K562 (cell line): ENCODE results near the gene ZNF865. TPM values are rescaled to one million over a fixed set of nuclear protein-coding genes. Genes with fewer than 3 reads are reported as not detected.

Source experiments
- HNRNPL ChIP-seq: fragments of 200-400 bp; formaldehyde crosslinking; IDR thresholded peaks from 2 replicates; pipeline ENCODE4 v1.6.1; 2017; ENCODE audit warnings: low read depth, mild to moderate bottlenecking, low read length
- MAFG ChIP-seq: fragments of 450-650 bp; conservative IDR thresholded peaks from 2 replicates; pipeline ENCODE4 v1.6.1; 2016; ENCODE audit warnings: missing genetic modification characterization, missing compliant biosample characterization
- MED1 ChIP-seq: sonication (generic); formaldehyde crosslinking; IDR thresholded peaks from 2 replicates; pipeline ENCODE4 v1.8.1; 2023; ENCODE audit warnings: missing genetic modification reagents, borderline replicate concordance
- NCOA6 ChIP-seq: fragments of 450-650 bp; IDR thresholded peaks from 2 replicates; pipeline ENCODE4 v1.6.1; 2017; ENCODE audit warnings: mild to moderate bottlenecking
- PML ChIP-seq: IDR thresholded peaks from 2 replicates; pipeline ENCODE4 v1.6.1; 2012; ENCODE audit warnings: low read length, inconsistent platforms
- POLR3A ChIP-seq: IDR thresholded peaks from 2 replicates; pipeline ENCODE4 v1.6.1; 2011; ENCODE audit warnings: borderline replicate concordance, mild to moderate bottlenecking, moderate library complexity; ENCODE audit not compliant: insufficient read length, insufficient read depth; ENCODE audit errors: extremely low read depth
- RBM39 ChIP-seq: fragments of 200-400 bp; formaldehyde crosslinking; optimal IDR thresholded peaks from 2 replicates; pipeline ENCODE3; 2018; ENCODE audit warnings: low read depth, low read length
- SRSF1 ChIP-seq: fragments of 200-400 bp; formaldehyde crosslinking; IDR thresholded peaks from 2 replicates; pipeline ENCODE4 v1.6.1; 2017; ENCODE audit warnings: mild to moderate bottlenecking, low read depth, low read length, moderate library complexity
- STAG1 ChIP-seq: sonication (generic); formaldehyde crosslinking; IDR thresholded peaks from 2 replicates; pipeline ENCODE4 v1.5.0; 2020; ENCODE audit warnings: missing genetic modification reagents, borderline replicate concordance
- ZBED1 ChIP-seq: IDR thresholded peaks from 2 replicates; pipeline ENCODE4 v1.6.1; 2014
- ZNF232 ChIP-seq: sonication (generic); formaldehyde crosslinking; IDR thresholded peaks from 2 replicates; pipeline ENCODE4 v1.8.0; 2022; ENCODE audit warnings: mild to moderate bottlenecking, missing genetic modification reagents
- ZNF444 ChIP-seq: fragments of 250-450 bp; sonication (Bioruptor Pico); IDR thresholded peaks from 2 replicates; pipeline ENCODE4 v1.4.0; 2020; ENCODE audit warnings: mild to moderate bottlenecking, moderate library complexity
- polyA plus RNA-seq, 8 experiments: library from polyadenylated mRNA; depleted of rRNA in 4 of 8; stranded (reverse) in 5 of 8; unstranded in 3 of 8; fragments of >200 nt; fragmentation: Nextera tagmentation in 2 of 8; fragmentation: Illumina TruSeq in 1 of 8; extraction: Ambion mirVana in 2 of 8; extraction: Trizol in 1 of 8; gene quantifications; 2 replicates each; pipeline versions ENCODE4 v1.2.1 to v1.2.3, GENCODE V29; 2011 to 2014; ENCODE audit warnings: inconsistent platforms in 1 of 8, missing spikeins in 1 of 8
- total RNA-seq, 7 experiments: library from RNA; depleted of rRNA in 6 of 7; stranded (reverse); fragments of >200 nt in 6 of 7; fragmentation: Illumina TruSeq in 2 of 7; extraction: Trizol in 2 of 7; gene quantifications; 2 replicates each; pipeline versions ENCODE4 v1.2.1 to v1.2.3, GENCODE V29; 2011 to 2021; ENCODE audit warnings: low replicate concordance in 1 of 7
- TF ChIP-seq, protein P1 (sequence below): fragments of 250-450 bp; sonication (Bioruptor Pico); IDR thresholded peaks from 2 replicates; pipeline ENCODE4 v1.4.0; 2020; ENCODE audit warnings: mild to moderate bottlenecking
- TF ChIP-seq, protein P2 (sequence below): fragments of 450-650 bp; IDR thresholded peaks from 2 replicates; pipeline ENCODE4 v1.6.1; 2016; ENCODE audit warnings: antibody characterized with exemption
- TF ChIP-seq, protein P3 (sequence below): IDR thresholded peaks from 3 replicates; pipeline ENCODE4 v1.6.1; 2011; ENCODE audit warnings: borderline replicate concordance, mild to moderate bottlenecking, moderate library complexity; ENCODE audit not compliant: insufficient read length; ENCODE audit errors: extremely low read depth
- TF ChIP-seq, protein P4 (sequence below): fragments of 250-450 bp; sonication (Bioruptor Pico); IDR thresholded peaks from 2 replicates; pipeline ENCODE4 v1.4.0; 2020; ENCODE audit warnings: mild to moderate bottlenecking, moderate library complexity
- TF ChIP-seq, protein P5 (sequence below): fragments of 250-450 bp; sonication (Bioruptor Pico); IDR thresholded peaks from 2 replicates; pipeline ENCODE4 v1.8.0; 2021; ENCODE audit warnings: mild to moderate bottlenecking, moderate library complexity

Gene ZNF865
- total and polyA plus RNA-seq, 9 of the 15 experiments (the other 6 are each of a cell fraction or from before 2014, with no cell fraction given): 0.40 to 18.8 (median 1.6) TPM; not detected in 2

DNA sequence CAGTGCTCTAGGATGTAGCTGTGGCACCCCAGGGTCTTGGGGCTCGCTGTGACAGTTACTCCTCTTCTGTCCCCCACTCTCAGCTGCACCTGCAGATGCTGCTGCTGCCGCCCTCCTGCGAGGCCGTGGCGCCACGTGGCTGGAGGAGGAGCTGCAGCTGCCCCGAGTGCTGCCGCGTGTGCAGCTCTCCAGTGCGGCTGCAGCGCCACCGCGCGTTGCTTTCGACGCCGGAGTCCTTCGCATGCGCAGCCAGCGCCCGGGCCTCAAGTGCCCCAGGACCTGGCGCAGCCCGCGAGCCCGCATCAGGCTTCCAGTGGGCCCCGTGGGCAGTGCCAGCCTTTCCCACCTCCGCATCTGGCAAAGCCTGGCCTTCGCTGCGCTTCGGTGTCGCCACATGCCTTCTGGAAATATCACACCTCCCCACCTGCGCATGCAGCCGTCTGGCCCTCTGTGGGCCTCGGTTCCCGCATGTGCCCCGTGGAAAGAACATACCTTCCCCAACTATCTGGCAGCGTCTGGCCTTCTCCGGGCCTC lies 34.7 kb downstream of the ZNF865 start (continued):
- TF ChIP-seq, protein P1, sequence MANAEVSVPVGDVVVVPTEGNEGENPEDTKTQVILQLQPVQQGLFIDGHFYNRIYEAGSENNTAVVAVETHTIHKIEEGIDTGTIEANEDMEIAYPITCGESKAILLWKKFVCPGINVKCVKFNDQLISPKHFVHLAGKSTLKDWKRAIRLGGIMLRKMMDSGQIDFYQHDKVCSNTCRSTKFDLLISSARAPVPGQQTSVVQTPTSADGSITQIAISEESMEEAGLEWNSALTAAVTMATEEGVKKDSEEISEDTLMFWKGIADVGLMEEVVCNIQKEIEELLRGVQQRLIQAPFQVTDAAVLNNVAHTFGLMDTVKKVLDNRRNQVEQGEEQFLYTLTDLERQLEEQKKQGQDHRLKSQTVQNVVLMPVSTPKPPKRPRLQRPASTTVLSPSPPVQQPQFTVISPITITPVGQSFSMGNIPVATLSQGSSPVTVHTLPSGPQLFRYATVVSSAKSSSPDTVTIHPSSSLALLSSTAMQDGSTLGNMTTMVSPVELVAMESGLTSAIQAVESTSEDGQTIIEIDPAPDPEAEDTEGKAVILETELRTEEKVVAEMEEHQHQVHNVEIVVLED: 0 out of 2 replicates have a peak, but pooled peaks have one; percentile 22
- TF ChIP-seq SRSF1 (no peak), RBM39 (no peak), STAG1 (peak; percentile 82), ZNF444 (CRISPR knock-in tag) (no peak), HNRNPL (peak; percentile 97), PML (no peak), ZNF232 (CRISPR knock-in tag) (peak; percentile 99), POLR3A (no peak), MAFG (tag) (no peak), MED1 (CRISPR knock-in tag) (no peak), ZBED1 (0 out of 2 replicates have a peak, but pooled peaks have one; percentile 41), NCOA6 (no peak)
- TF ChIP-seq, protein P2, sequence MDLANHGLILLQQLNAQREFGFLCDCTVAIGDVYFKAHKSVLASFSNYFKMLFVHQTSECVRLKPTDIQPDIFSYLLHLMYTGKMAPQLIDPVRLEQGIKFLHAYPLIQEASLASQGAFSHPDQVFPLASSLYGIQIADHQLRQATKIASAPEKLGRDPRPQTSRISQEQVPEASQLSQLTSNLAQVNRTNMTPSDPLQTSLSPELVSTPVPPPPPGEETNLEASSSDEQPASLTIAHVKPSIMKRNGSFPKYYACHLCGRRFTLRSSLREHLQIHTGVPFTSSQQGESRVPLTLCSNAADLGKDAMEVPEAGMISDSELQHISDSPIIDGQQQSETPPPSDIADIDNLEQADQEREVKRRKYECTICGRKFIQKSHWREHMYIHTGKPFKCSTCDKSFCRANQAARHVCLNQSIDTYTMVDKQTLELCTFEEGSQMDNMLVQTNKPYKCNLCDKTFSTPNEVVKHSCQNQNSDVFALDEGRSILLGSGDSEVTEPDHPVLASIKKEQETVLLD: no peak; the same call in 1 of the 2 replicates
- TF ChIP-seq, protein P3, sequence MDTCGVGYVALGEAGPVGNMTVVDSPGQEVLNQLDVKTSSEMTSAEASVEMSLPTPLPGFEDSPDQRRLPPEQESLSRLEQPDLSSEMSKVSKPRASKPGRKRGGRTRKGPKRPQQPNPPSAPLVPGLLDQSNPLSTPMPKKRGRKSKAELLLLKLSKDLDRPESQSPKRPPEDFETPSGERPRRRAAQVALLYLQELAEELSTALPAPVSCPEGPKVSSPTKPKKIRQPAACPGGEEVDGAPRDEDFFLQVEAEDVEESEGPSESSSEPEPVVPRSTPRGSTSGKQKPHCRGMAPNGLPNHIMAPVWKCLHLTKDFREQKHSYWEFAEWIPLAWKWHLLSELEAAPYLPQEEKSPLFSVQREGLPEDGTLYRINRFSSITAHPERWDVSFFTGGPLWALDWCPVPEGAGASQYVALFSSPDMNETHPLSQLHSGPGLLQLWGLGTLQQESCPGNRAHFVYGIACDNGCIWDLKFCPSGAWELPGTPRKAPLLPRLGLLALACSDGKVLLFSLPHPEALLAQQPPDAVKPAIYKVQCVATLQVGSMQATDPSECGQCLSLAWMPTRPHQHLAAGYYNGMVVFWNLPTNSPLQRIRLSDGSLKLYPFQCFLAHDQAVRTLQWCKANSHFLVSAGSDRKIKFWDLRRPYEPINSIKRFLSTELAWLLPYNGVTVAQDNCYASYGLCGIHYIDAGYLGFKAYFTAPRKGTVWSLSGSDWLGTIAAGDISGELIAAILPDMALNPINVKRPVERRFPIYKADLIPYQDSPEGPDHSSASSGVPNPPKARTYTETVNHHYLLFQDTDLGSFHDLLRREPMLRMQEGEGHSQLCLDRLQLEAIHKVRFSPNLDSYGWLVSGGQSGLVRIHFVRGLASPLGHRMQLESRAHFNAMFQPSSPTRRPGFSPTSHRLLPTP: no peak
- TF ChIP-seq, protein P4, sequence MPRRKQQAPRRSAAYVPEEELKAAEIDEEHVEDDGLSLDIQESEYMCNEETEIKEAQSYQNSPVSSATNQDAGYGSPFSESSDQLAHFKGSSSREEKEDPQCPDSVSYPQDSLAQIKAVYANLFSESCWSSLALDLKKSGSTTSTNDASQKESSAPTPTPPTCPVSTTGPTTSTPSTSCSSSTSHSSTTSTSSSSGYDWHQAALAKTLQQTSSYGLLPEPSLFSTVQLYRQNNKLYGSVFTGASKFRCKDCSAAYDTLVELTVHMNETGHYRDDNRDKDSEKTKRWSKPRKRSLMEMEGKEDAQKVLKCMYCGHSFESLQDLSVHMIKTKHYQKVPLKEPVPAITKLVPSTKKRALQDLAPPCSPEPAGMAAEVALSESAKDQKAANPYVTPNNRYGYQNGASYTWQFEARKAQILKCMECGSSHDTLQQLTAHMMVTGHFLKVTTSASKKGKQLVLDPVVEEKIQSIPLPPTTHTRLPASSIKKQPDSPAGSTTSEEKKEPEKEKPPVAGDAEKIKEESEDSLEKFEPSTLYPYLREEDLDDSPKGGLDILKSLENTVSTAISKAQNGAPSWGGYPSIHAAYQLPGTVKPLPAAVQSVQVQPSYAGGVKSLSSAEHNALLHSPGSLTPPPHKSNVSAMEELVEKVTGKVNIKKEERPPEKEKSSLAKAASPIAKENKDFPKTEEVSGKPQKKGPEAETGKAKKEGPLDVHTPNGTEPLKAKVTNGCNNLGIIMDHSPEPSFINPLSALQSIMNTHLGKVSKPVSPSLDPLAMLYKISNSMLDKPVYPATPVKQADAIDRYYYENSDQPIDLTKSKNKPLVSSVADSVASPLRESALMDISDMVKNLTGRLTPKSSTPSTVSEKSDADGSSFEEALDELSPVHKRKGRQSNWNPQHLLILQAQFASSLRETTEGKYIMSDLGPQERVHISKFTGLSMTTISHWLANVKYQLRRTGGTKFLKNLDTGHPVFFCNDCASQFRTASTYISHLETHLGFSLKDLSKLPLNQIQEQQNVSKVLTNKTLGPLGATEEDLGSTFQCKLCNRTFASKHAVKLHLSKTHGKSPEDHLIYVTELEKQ (CRISPR knock-in tag): peak; percentile 53; the same call in 1 of the 2 replicates
- TF ChIP-seq, protein P5, sequence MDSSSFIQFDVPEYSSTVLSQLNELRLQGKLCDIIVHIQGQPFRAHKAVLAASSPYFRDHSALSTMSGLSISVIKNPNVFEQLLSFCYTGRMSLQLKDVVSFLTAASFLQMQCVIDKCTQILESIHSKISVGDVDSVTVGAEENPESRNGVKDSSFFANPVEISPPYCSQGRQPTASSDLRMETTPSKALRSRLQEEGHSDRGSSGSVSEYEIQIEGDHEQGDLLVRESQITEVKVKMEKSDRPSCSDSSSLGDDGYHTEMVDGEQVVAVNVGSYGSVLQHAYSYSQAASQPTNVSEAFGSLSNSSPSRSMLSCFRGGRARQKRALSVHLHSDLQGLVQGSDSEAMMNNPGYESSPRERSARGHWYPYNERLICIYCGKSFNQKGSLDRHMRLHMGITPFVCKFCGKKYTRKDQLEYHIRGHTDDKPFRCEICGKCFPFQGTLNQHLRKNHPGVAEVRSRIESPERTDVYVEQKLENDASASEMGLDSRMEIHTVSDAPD (CRISPR knock-in tag): 0 out of 2 replicates have a peak, but pooled peaks have one; percentile 7
